LoVo (cell line): ENCODE results near the gene TEDC1.
"Not testable (repeated sequence)": the region's sequence is repeated elsewhere in the genome, so short reads cannot be mapped to it uniquely, and the experiment has no call there.

Experiments used
- DNase-seq: peaks from one replicate; pipeline ENCODE4 v3.0.0-alpha.2; 2016; ENCODE audit warnings: low spot score

Gene TEDC1

DNA sequence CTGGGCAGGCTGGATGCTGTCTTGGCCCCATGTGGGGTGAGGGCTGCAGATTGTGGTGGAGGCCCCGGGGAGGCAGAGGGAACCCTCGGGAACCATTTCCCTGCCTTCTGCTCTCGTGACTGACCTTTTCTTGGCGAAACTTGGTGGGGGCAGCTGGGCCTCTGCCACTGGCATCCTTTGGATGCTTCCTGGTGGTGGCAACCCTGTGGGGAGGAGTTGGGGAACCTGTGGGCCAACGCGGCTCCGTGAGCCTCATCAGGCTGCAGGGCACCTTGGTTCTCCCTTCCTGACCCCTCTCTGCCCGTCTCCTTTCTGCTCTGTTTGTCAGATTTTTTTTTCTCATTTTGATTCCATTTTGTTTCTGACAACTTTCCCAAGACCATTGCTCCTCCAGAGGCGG is 49.8 kb downstream of the TEDC1 start:
- no peak for DNase-seq

DNA sequence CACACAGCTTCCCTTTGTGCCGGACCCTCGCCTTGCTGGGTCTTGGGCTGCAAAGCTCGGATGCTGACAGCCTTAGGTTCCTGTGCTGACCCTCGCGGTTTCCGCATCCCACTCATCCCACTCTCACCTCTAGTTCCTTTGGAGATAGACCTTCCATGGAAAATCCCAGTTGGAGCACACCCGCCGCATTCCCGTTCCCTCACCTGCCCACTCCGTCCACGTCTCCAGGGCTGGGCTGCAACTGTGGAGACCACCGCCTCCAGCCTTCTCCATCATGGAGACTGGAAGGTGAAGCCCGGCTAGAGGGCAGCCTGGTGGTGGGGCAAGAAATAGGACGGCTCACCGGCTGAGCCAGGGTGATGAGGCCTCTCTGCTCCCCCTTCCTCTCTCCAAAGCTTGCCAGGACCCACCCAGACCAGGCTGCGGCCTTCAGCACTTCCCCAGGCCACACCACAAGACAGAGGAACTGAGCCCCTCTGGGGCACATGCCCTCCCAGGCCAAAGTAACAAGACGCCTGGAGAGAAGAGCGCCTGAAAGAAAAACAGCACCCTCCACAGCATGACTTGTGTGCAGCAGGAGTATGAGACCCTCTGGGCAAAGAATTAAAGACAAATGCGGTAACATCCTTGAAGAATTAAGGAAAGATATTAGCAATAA is 50.3 kb downstream of the TEDC1 start:
- DNase-seq: no peak

DNA sequence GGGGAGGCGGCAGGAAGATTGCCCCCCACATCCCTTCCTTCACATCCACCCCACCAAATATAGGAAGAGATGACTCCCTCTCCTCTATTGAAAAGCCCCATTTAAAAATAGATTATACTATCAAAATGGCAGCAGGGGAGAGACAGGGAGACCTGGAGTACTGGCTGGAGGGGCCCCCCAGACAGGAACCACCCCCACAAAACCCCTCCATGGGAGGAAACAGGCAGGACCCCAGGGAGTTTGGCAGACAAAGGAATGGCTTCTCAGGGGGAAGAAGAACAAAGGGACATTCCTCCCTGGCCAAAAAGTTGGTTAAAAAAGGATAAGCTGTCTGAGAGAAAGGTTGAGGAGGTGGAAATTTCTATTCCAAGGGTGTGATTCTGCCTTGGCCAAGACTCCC is 54.6 kb downstream of the TEDC1 start:
- DNase-seq: not testable (repeated sequence)

DNA sequence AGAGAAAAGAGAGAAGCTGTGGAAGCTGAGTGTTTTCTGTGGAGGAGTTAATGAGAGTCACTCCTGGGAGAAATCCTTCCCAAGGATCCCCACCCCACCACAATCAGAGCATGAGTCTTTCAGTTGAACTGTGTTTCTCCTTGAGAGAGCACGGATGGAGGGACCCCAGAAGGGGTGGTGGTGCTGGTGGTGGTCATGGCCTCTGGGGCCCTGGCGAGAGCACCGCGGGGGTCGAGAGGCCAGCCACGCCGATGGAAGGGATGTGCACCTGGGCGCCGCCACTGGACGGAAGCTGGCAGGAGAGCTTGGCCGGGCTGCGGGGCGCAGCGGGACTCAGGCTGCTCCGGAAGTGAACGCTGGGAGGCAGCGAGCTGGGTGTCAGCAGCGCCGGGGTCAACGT is 55.4 kb downstream of the TEDC1 start:
- DNase-seq: not testable (repeated sequence)

DNA sequence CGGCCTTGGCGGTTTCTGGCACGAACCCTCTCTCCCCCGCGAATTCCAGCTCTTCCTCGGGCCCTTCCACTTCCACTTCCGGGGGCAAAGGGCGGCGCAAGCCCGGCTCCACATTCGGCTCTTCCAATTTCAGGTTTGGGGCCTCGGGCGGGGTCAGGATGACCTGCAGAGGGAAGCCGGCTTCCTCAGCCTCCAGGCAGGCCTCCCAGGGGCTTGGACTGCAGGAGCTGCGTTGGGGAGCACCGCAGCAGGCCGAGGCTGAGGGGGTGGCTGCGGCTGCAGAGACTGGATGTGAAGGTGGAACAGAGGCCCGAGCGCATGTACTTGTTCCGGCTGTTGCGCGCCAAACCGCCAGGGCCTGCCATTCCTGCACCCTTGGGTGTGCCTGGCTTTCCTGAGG is 56.0 kb downstream of the TEDC1 start:
- DNase-seq: not testable (repeated sequence)

DNA sequence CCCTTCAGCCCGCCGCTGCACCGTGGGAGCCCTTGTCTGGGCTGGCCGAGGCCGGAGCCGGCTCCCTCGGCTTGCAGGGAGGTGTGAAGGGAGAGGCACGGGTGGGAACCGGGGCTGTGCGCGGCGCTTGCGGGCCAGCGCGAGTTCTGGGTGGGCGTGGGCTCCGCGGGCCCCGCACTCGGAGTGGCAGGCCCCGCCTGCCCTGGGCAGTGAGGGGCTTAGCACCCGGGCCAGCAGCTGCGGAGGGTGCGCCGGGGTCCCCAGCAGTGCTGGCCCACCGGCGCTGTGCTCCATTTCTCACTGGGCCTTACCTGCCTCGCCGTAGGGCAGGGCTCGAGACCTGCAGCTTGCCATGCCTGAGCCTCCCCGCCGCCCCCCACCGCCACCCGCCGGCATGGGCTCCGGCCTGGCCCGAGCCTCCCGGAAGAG is 56.7 kb downstream of the TEDC1 start:
- no peak for DNase-seq
